Activated T-cell treated with anti-CD3 and anti-CD28 coated beads, Interleukin-2, amount 50 U/mL, for 24 hours (primary cell): ENCODE data around the gene TMEM50B.
"Not testable (repeated sequence)": the region's sequence is repeated elsewhere in the genome, so short reads cannot be mapped to it uniquely, and the experiment has no call there.

Experiments used
- DNase-seq: peaks from one replicate; pipeline ENCODE4 v3.0.0-alpha.2; 2020
- H3K27ac Mint-ChIP-seq: 2 replicates; pipeline ENCODE4 v1.8.0; 2020; ENCODE audit warnings: mild to moderate bottlenecking, mixed read lengths
- H3K27me3 Mint-ChIP-seq: 2 replicates; pipeline ENCODE4 v1.8.0; 2020; ENCODE audit warnings: mixed read lengths
- H3K36me3 Mint-ChIP-seq: 2 replicates; pipeline ENCODE4 v1.8.0; 2020; ENCODE audit warnings: low read depth, mixed read lengths
- H3K4me1 Mint-ChIP-seq: 2 replicates; pipeline ENCODE4 v1.8.0; 2020; ENCODE audit warnings: low read depth, mixed read lengths
- H3K4me3 Mint-ChIP-seq: 2 replicates; pipeline ENCODE4 v1.8.0; 2020; ENCODE audit warnings: mild to moderate bottlenecking, moderate library complexity, mixed read lengths
- H3K9me3 Mint-ChIP-seq: 2 replicates; pipeline ENCODE4 v1.8.0; 2020; ENCODE audit warnings: mixed read lengths

The TMEM50B gene

GRCh38 chr21:33479679-33480480, at the start of gene TMEM50B:
Gene TMEM50B (minus strand): TSS chr21:33479974. CDS start chr21:33468885, 11,089 bp downstream.
- Mint-ChIP-seq H3K4me1 (peaks cover 22% of the 10 kb centered on the region), H3K27me3 (no peaks in the 10 kb centered on the region), H3K36me3 (peaks cover 11% of the 10 kb centered on the region), H3K27ac (peak within 1 kb of the TSS; percentile 94), H3K9me3 (no peaks in the 10 kb centered on the region), H3K4me3 (peak within 1 kb of the TSS; percentile 90)
- DNase-seq = peak; percentile 97

- H3K36me3 Mint-ChIP-seq = peaks cover 88% of the 10 kb centered on the region
- H3K9me3 Mint-ChIP-seq = no peaks in the 10 kb centered on the region
Observed at GRCh38 chr21:33522953-33523349, 43.2 kb upstream of the TMEM50B start.

GRCh38 chr21:33522297-33522952, 42.7 kb upstream of the TMEM50B start:
- Mint-ChIP-seq H3K27me3 (no peaks in the 10 kb centered on the region), H3K36me3 (peaks cover 88% of the 10 kb centered on the region), H3K4me1 (no peaks in the 10 kb centered on the region), H3K9me3 (no peaks in the 10 kb centered on the region), H3K27ac (no peak overlapping the region), H3K4me3 (no peak overlapping the region)
- DNase-seq = no peak

More at GRCh38 chr21:33522953-33523349, 43.2 kb upstream of the TMEM50B start:
- Mint-ChIP-seq H3K4me1 (no peaks in the 10 kb centered on the region), H3K27ac (no peak overlapping the region), H3K27me3 (no peaks in the 10 kb centered on the region), H3K4me3 (no peak overlapping the region)
- DNase-seq = no peak

GRCh38 chr21:33518899-33519298, 39.1 kb upstream of the TMEM50B start:
- H3K27ac Mint-ChIP-seq = peak overlapping the region; percentile 41

GRCh38 chr21:33514229-33514628, 34.5 kb upstream of the TMEM50B start:
- Mint-ChIP-seq H3K27ac (peak overlapping the region; percentile 27), H3K36me3 (peaks cover 88% of the 10 kb centered on the region), H3K27me3 (no peaks in the 10 kb centered on the region), H3K4me3 (no peak overlapping the region), H3K4me1 (peaks cover 12% of the 10 kb centered on the region), H3K9me3 (no peaks in the 10 kb centered on the region)
- DNase-seq = no peak

More at GRCh38 chr21:33518899-33519298, 39.1 kb upstream of the TMEM50B start:
- no peaks in the 10 kb centered on the region for H3K9me3 Mint-ChIP-seq
- H3K4me3 Mint-ChIP-seq = no peak overlapping the region
- H3K4me1 Mint-ChIP-seq = peaks cover 12% of the 10 kb centered on the region
- no peaks in the 10 kb centered on the region for H3K27me3 Mint-ChIP-seq
- no peak for DNase-seq
- peaks cover 89% of the 10 kb centered on the region for H3K36me3 Mint-ChIP-seq

GRCh38 chr21:33512481-33512880, 32.7 kb upstream of the TMEM50B start:
- H3K9me3 Mint-ChIP-seq = no peaks in the 10 kb centered on the region
- peaks cover 88% of the 10 kb centered on the region for H3K36me3 Mint-ChIP-seq
- peaks cover 12% of the 10 kb centered on the region for H3K4me1 Mint-ChIP-seq

GRCh38 chr21:33511639-33512038, 31.9 kb upstream of the TMEM50B start:
- DNase-seq = no peak
- H3K9me3 Mint-ChIP-seq = no peaks in the 10 kb centered on the region
- no peaks in the 10 kb centered on the region for H3K27me3 Mint-ChIP-seq
- peaks cover 12% of the 10 kb centered on the region for H3K4me1 Mint-ChIP-seq
- peaks cover 87% of the 10 kb centered on the region for H3K36me3 Mint-ChIP-seq
- H3K4me3 Mint-ChIP-seq = no peak overlapping the region
- no peak overlapping the region for H3K27ac Mint-ChIP-seq

More at GRCh38 chr21:33512481-33512880, 32.7 kb upstream of the TMEM50B start:
- no peak overlapping the region for H3K4me3 Mint-ChIP-seq
- no peak overlapping the region for H3K27ac Mint-ChIP-seq
- no peaks in the 10 kb centered on the region for H3K27me3 Mint-ChIP-seq
- DNase-seq = no peak

- Mint-ChIP-seq H3K4me3 (no peak overlapping the region), H3K27me3 (no peaks in the 10 kb centered on the region), H3K4me1 (peaks cover 12% of the 10 kb centered on the region), H3K27ac (no peak overlapping the region), H3K36me3 (peaks cover 88% of the 10 kb centered on the region), H3K9me3 (no peaks in the 10 kb centered on the region)
- no peak for DNase-seq
Observed at GRCh38 chr21:33510826-33511225, 31.1 kb upstream of the TMEM50B start.

- not testable (repeated sequence) for DNase-seq, H3K9me3 Mint-ChIP-seq, H3K4me1 Mint-ChIP-seq, H3K27me3 Mint-ChIP-seq, H3K4me3 Mint-ChIP-seq, H3K27ac Mint-ChIP-seq
- peaks cover 95% of the 10 kb centered on the region for H3K36me3 Mint-ChIP-seq
Observed at GRCh38 chr21:33507003-33507402, 27.2 kb upstream of the TMEM50B start.

GRCh38 chr21:33505833-33506232, 26.1 kb upstream of the TMEM50B start:
- no peak for DNase-seq
- Mint-ChIP-seq H3K4me1 (no peaks in the 10 kb centered on the region), H3K36me3 (peaks cover 90% of the 10 kb centered on the region), H3K9me3 (no peaks in the 10 kb centered on the region), H3K27me3 (no peaks in the 10 kb centered on the region), H3K4me3 (no peak overlapping the region), H3K27ac (no peak overlapping the region)

- H3K4me1 Mint-ChIP-seq = peaks cover 5% of the 10 kb centered on the region
- no peak overlapping the region for H3K27ac Mint-ChIP-seq
- no peaks in the 10 kb centered on the region for H3K9me3 Mint-ChIP-seq
- no peaks in the 10 kb centered on the region for H3K27me3 Mint-ChIP-seq
- no peak overlapping the region for H3K4me3 Mint-ChIP-seq
- peaks cover 2% of the 10 kb centered on the region for H3K36me3 Mint-ChIP-seq
- DNase-seq = no peak
Observed at GRCh38 chr21:33496345-33496744, 16.6 kb upstream of the TMEM50B start.

- Mint-ChIP-seq H3K27ac (no peak overlapping the region), H3K27me3 (no peaks in the 10 kb centered on the region), H3K9me3 (no peaks in the 10 kb centered on the region), H3K36me3 (no peaks in the 10 kb centered on the region), H3K4me3 (no peak overlapping the region), H3K4me1 (peaks cover 8% of the 10 kb centered on the region)
- DNase-seq = no peak
Observed at GRCh38 chr21:33495743-33496142, 16.0 kb upstream of the TMEM50B start.

GRCh38 chr21:33493756-33494155, 14.0 kb upstream of the TMEM50B start:
- H3K27ac Mint-ChIP-seq = no peak overlapping the region
- H3K36me3 Mint-ChIP-seq = no peaks in the 10 kb centered on the region
- H3K27me3 Mint-ChIP-seq = no peaks in the 10 kb centered on the region
- H3K4me3 Mint-ChIP-seq = no peak overlapping the region
- H3K9me3 Mint-ChIP-seq = no peaks in the 10 kb centered on the region
- H3K4me1 Mint-ChIP-seq = peaks cover 10% of the 10 kb centered on the region
- no peak for DNase-seq

- peak overlapping the region; percentile 35 for H3K4me3 Mint-ChIP-seq
- no peak overlapping the region for H3K27ac Mint-ChIP-seq
- no peaks in the 10 kb centered on the region for H3K27me3 Mint-ChIP-seq
- DNase-seq = no peak
- peaks cover 10% of the 10 kb centered on the region for H3K4me1 Mint-ChIP-seq
- H3K36me3 Mint-ChIP-seq = no peaks in the 10 kb centered on the region
- no peaks in the 10 kb centered on the region for H3K9me3 Mint-ChIP-seq
Observed at GRCh38 chr21:33492571-33492970, 12.8 kb upstream of the TMEM50B start.
